Ishikawa (cell line): ENCODE data around the gene SMYD3.

Source experiments
- CREB1 ChIP-seq: IDR thresholded peaks from 2 replicates; pipeline ENCODE4 v1.6.1; 2012; ENCODE audit warnings: low read depth
- EGR1 ChIP-seq: IDR thresholded peaks from 2 replicates; pipeline ENCODE4 v1.6.1; 2012
- EP300 ChIP-seq: IDR thresholded peaks from 2 replicates; pipeline ENCODE4 v1.6.1; 2012; ENCODE audit warnings: borderline replicate concordance
- MAX ChIP-seq: IDR thresholded peaks from 2 replicates; pipeline ENCODE4 v1.6.1; 2012
- RAD21 ChIP-seq: IDR thresholded peaks from 2 replicates; pipeline ENCODE4 v1.6.1; 2012; ENCODE audit warnings: low read depth

- TF ChIP-seq EGR1 (no peak), RAD21 (no peak), MAX (no peak), EP300 (no peak), CREB1 (no peak)
Observed at GRCh38 chr1:246232126-246232525, 275.0 kb downstream of the SMYD3 start.
